NCI-H2171 (cell line): ENCODE measurements around the gene CHST15.

Experiments used
- DNase-seq: peaks from one replicate; lab custom pipeline; 2025; lab: John Stamatoyannopoulos, UW

CHST15 gene

DNA sequence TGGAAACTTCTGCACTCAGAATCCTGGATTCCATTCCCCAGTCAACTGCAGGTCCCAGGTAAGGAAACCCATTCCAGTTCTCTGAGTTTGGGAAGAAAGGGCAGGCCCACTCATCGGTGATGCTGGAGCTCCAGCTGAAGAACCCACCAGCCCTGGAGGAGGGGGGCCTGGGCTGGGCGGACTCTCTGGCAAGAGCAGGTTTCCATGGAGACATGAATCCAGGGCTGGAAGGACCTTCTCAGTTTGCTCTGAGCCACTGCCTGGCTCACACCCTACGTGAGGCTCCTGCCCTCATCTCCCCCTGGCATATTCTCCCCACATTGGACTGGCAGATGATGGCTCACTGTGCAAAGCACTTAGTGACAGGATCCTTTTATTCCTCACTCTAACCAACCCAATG is 128.4 kb downstream of the CHST15 start:
- no peak for DNase-seq

DNA sequence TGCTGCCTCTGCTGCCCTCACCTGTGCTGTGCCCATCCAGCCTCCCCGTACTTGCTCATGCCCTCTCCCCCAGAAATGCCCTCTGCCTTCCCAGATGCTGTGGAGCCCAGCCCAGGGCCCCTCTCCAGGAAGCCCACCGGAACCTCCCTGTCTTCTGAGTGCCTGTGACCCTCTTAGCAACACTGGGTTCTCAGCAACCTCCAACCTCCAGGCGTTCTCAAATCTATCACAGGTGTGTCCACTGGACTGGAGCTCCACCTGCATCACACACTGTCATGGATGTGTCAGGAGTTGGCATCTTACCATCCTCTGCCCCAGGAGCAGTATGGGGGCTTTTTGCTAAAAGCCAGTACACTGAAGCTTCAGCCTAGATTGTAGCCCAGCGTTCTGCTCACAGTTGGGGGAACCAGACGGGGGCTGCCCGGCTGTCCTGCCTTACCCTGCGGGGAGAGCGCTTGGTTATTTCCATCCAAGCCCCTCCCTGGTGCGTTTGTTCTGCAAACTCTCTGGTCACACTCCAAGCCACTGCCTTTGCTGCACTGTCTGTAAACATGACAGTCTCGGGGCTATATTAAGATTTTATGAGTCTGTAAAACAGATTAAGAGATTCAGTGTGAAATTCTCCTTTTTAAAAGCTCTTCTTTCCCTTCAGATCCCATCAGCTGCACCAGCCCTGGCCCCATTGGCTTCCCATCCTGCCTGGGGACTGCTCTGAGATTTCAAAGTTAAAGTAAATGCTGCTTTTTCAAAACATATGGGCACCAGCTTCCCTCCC is 130.5 kb downstream of the CHST15 start:
- DNase-seq: no peak

DNA sequence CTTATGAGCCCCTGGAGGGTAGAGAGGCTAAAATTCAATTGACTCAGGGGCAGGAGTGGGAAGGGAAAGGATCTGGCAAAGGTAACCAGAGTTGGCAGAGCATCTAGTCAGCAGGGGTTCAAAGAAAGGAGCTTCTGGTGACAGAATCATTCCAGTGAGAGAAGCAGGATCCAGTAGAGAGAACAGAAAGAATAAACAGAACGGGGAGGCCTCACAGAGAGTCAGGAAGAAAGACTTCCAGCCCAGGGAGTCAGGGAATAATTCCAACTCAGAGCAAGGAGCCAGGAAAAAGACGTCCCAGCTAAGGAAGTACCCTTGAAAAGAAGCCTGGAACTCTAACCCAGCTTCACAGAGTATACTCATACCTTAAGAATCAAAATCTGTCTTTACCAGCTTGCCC is 135.2 kb downstream of the CHST15 start:
- DNase-seq: no peak
